Heart right ventricle (tissue), 16 donors: Measurements from ENCODE around the gene GXYLT1. TPM values are rescaled to one million over a fixed set of nuclear protein-coding genes. Genes with fewer than 3 reads are reported as not detected.

Experiments used
- ATAC-seq, 8 donors: fragments of 200-7000 bp; cut with Tn5 transposase; one replicate each; pipeline ENCODE4 v1.9.1; 2020; ENCODE audit warnings: mild to moderate bottlenecking in 8 of 8, moderate library complexity in 8 of 8, moderate number of reproducible peaks in 1 of 8
- DNase-seq, 2 donors: peaks; one replicate each; pipeline ENCODE4 v3.0.0-alpha.2; 2020
- H3K27ac ChIP-seq, 10 donors: fragments of 200-600 bp; sonication (generic) in 2 of 10; one replicate each; pipeline versions ENCODE4 v1.5.0 to v1.8.0; 2020 to 2022; ENCODE audit warnings: mild to moderate bottlenecking in 3 of 10
- H3K27me3 ChIP-seq, 7 donors: fragments of 200-600 bp; one replicate each; pipeline ENCODE4 v1.8.0; 2021 to 2022; ENCODE audit warnings: mild to moderate bottlenecking in 2 of 7
- H3K36me3 ChIP-seq, 9 donors: fragments of 200-600 bp; sonication (generic) in 1 of 9; one replicate each; pipeline versions ENCODE4 v1.5.0 to v1.8.0; 2020 to 2022; ENCODE audit warnings: mild to moderate bottlenecking in 2 of 9
- H3K4me1 ChIP-seq, 9 donors: fragments of 200-600 bp; sonication (generic) in 1 of 9; one replicate each; pipeline versions ENCODE4 v1.5.0 to v1.8.0; 2020 to 2022; ENCODE audit warnings: mild to moderate bottlenecking in 4 of 9
- H3K4me3 ChIP-seq, 10 donors: fragments of 200-600 bp; sonication (generic) in 2 of 10; one replicate each; pipeline versions ENCODE4 v1.5.0 to v1.8.0; 2020 to 2022; ENCODE audit warnings: mild to moderate bottlenecking in 7 of 10, moderate library complexity in 2 of 10
- H3K9me3 ChIP-seq, 11 donors: fragments of 200-600 bp in 10 of 11; sonication (generic) in 2 of 11; one replicate each; pipeline versions ENCODE4 v1.5.0 to v1.8.0; 2013 to 2022; ENCODE audit warnings: mild to moderate bottlenecking in 2 of 11, control low read depth in 1 of 11, moderate library complexity in 1 of 11
- WGBS, 2 donors: extraction: QIAGEN DNeasy Blood & Tissue Kit; methylation state at CpG; one replicate each; pipeline ENCODE4 v1.1.7; 2013; ENCODE audit warnings: inconsistent platforms in 1 of 2; 5-methylcytosine and 5-hydroxymethylcytosine counted together
- intact Hi-C, 10 donors: fragments of 100-400 bp; cut with DNase I; formaldehyde crosslinking; loops; one replicate each; pipeline versions ENCODE4 v1.11.1 to v1.14.2; 2022
- polyA plus RNA-seq, 2 donors: library from polyadenylated mRNA; stranded (reverse); fragments of 200-250 nt; gene quantifications; one replicate each; pipeline ENCODE4 v1.2.3, GENCODE V29; 2013
- total RNA-seq, 10 donors: library from RNA; stranded (reverse); fragmentation: NEBNext Ultra II Directional in 3 of 10; extraction: Animal tissue kit (Norgen Biotek cat#: 25700) in 3 of 10; gene quantifications; one replicate each; pipeline versions ENCODE4 v1.2.1 to v1.2.4, GENCODE V29; 2021 to 2023
- TF ChIP-seq, protein P1 (sequence below), 9 donors: fragments of 200-600 bp; sonication (generic) in 2 of 9; IDR thresholded peaks; one replicate each; pipeline versions ENCODE4 v1.5.0 to v1.8.0; 2021 to 2022; ENCODE audit warnings: antibody characterized with exemption in 9 of 9, mild to moderate bottlenecking in 5 of 9, moderate library complexity in 1 of 9
- donor health status: Arrhythmogenic right ventricular cardiomyopathy.
- donor health status: ischemic (EF 13 %, LVEDD 7.1; RV severe dilation, severe dysfunction).
- donor health status: healthy with polysubstance abuse.
- donor health status: DM: no; HTN: yes; CAD: no.
- donor health status: DM: no; HTN: no; CAD: no.
- donor health status: ischemic (EF 25% LVEDD 6.9; RV normal size, moderate dysfunction).
- donor health status: ischemic (EF 25% LVEDD 5.7; RV mildly dilated, moderate dysfunction).
- donor health status: healthy.
- donor health status: DM: yes; HTN: yes; CAD: no.
- donor health status: Ischemic cardiomyopathy.
- donor health status: ischemic (EF 35%, LVEDD 5.7; RV mildly dilated, moderate dysfunction).
- donor health status: nonischemic (EF 11% LVEDD 7.7; RV severe dilation, severe dysfunction).
- donor health status: DM: yes; HTN: yes; CAD: no.
- donor health status: PGD.
- donor health status: ischemic (EF 29% LVEDD 5.4; RV normal size, mild dysfunction).
- donor health status: nonischemic (EF 23%, LVEDD 6.1; RV moderate dilation, normal function).

GXYLT1 gene
- total and polyA plus RNA-seq, 12 donors: 1.7 to 7.8 (median 5.3) TPM

DNA sequence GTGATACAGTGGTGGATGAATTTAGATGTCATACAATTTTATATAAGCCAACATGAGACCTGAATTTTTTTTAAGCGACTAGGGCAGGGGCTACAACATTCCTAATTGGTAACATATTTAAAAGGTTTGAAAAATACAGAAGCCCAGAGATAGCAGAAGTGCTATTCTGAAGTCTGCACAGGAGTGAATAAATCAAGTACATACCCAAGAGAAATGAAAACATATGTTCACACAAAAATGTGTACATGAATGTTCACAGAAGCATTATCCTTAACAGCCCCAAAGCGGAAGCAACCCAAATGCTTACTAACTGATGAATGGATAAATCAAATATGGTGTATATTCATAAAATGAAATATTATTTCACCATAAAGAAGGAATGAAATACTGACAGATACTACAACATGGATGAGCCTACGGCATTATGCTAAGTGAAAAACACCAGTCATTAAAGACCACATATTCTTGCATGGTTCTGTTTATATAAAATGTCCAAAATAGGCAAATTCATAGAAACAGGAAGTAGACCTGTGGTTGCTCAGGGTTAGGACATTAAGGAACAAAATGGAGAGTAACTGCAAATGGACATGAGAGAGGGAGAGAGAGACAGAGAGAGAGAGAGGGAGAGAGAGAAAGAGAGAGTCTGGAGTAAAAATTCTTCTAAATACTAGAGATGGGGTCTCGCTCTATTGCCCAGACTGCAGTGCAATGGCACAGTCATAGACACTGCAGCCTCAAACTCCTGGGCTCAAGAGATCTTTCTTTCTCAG, 28.0 kb upstream of the GXYLT1 start:
- ATAC-seq (no peak), DNase-seq (no peak)
- no peaks in the 10 kb centered on the region for H3K27me3 ChIP-seq
- intact Hi-C loops: no loop called here
- peaks cover 0 to 19% (median 8%) of the 10 kb centered on the region in 9 donors for H3K4me1 ChIP-seq
- H3K36me3 ChIP-seq: peaks cover 0 to 37% (median 0%) of the 10 kb centered on the region in 9 donors
- H3K4me3 ChIP-seq: no peak overlapping the region
- 95 to 97% methylated on average over 4 of the region's 4 CpGs for WGBS, 2 donors
- peaks cover 0 to 15% (median 0%) of the 10 kb centered on the region in 11 donors for H3K9me3 ChIP-seq
- H3K27ac ChIP-seq: no peak overlapping the region
- TF ChIP-seq, protein P1, sequence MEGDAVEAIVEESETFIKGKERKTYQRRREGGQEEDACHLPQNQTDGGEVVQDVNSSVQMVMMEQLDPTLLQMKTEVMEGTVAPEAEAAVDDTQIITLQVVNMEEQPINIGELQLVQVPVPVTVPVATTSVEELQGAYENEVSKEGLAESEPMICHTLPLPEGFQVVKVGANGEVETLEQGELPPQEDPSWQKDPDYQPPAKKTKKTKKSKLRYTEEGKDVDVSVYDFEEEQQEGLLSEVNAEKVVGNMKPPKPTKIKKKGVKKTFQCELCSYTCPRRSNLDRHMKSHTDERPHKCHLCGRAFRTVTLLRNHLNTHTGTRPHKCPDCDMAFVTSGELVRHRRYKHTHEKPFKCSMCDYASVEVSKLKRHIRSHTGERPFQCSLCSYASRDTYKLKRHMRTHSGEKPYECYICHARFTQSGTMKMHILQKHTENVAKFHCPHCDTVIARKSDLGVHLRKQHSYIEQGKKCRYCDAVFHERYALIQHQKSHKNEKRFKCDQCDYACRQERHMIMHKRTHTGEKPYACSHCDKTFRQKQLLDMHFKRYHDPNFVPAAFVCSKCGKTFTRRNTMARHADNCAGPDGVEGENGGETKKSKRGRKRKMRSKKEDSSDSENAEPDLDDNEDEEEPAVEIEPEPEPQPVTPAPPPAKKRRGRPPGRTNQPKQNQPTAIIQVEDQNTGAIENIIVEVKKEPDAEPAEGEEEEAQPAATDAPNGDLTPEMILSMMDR (IDR thresholded peaks at IDR 0.05): no peak

DNA sequence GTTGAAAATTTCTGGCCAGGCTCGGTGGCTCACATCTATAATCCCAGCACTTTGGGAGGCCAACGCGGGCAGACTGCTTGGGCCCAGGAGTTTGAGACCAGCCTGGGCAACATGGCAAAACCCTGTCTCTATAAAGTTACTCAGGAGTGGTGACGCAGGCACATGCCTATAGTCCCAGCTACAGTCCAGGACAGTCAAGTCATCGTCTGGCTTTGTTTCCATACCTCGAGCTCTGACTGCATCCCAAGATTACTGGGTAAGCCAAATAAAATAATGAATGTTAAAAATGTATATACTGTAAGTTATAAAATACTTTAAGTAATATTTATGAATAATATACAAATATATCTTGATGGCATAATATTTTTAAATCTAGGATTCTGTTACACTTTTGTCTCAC, 23.0 kb upstream of the GXYLT1 start:
- no peaks in the 10 kb centered on the region for H3K27me3 ChIP-seq
- WGBS, 2 donors: 92 to 95% methylated on average over 6 of the region's 6 CpGs
- TF ChIP-seq, protein P1 (IDR thresholded peaks at IDR 0.05): no peak
- H3K36me3 ChIP-seq: peaks cover 0 to 20% (median 0%) of the 10 kb centered on the region in 9 donors
- no peak for ATAC-seq
- DNase-seq: no peak
- H3K27ac ChIP-seq: no peak overlapping the region
- H3K4me3 ChIP-seq: no peak overlapping the region
- H3K9me3 ChIP-seq: no peaks in the 10 kb centered on the region
- intact Hi-C loops: no loop called here
- peaks cover 0 to 17% (median 9%) of the 10 kb centered on the region in 9 donors for H3K4me1 ChIP-seq

DNA sequence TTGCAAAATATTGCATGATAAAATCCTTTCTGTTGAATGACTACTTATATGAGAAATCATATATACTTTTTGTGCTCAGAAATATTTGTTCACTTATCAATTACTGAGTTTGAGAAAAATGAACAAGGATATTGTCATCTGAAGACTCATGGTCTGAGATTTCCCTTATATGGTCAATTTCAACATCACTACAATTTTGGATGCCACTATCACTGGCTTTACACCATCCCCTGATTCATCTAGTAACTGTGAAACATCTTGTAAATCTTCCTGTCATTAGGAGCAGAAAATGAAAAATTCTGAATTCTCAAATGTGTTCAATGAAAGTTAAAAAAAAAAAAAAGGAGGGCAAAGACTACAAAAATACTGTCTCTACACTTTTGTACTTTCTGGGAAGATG, 21.8 kb upstream of the GXYLT1 start:
- ATAC-seq (no peak), DNase-seq (no peak)
- H3K27me3 ChIP-seq: no peaks in the 10 kb centered on the region
- TF ChIP-seq, protein P1 (IDR thresholded peaks at IDR 0.05): no peak
- H3K36me3 ChIP-seq: peaks cover 0 to 18% (median 0%) of the 10 kb centered on the region in 9 donors
- no peak overlapping the region for H3K4me3 ChIP-seq
- H3K27ac ChIP-seq: no peak overlapping the region
- peaks cover 0 to 22% (median 13%) of the 10 kb centered on the region in 9 donors for H3K4me1 ChIP-seq
- H3K9me3 ChIP-seq: no peaks in the 10 kb centered on the region
- intact Hi-C loops: no loop called here

DNA sequence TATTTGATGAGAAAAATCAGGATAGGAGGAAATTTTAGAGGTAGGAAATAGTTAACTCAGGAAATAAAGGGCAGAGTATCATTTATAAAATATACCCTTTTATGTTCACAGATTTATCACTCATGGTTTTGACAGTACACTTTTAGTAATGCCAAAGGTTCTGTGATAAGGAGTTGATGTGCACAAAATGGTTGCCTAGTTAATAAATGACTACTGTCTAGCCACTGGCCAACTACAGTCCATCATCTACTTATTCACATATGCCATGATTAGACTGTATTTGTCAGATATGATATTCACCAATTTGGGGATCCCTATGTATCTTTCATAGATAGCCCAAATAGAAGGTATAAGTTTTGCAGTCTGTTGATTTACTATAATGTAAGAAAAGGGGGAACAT, 19.2 kb upstream of the GXYLT1 start:
- H3K36me3 ChIP-seq: peaks cover 0 to 29% (median 12%) of the 10 kb centered on the region in 9 donors
- DNase-seq (no peak), ATAC-seq (no peak)
- H3K27me3 ChIP-seq: no peaks in the 10 kb centered on the region
- H3K4me3 ChIP-seq: no peak overlapping the region
- no peaks in the 10 kb centered on the region for H3K9me3 ChIP-seq
- intact Hi-C loops: no loop called here
- H3K4me1 ChIP-seq: peaks cover 0 to 22% (median 13%) of the 10 kb centered on the region in 9 donors
- TF ChIP-seq, protein P1 (IDR thresholded peaks at IDR 0.05): no peak
- no peak overlapping the region for H3K27ac ChIP-seq
